GM12875 (cell line): Measurements from ENCODE around the gene PSMD5.
"Not testable (repeated sequence)": the region's sequence is repeated elsewhere in the genome, so short reads cannot be mapped to it uniquely, and the experiment has no call there.

Source experiments
- H3K4me3 ChIP-seq: one replicate; pipeline ENCODE4 v1.5.1; 2011; ENCODE audit warnings: low read depth, low read length, control low read depth
- CTCF ChIP-seq: IDR thresholded peaks from 2 replicates; pipeline ENCODE4 v1.5.1; 2011; ENCODE audit warnings: low read depth, mild to moderate bottlenecking, control low read depth, inconsistent platforms, low read length, moderate library complexity, borderline replicate concordance; ENCODE audit not compliant: insufficient read depth

PSMD5 gene

DNA sequence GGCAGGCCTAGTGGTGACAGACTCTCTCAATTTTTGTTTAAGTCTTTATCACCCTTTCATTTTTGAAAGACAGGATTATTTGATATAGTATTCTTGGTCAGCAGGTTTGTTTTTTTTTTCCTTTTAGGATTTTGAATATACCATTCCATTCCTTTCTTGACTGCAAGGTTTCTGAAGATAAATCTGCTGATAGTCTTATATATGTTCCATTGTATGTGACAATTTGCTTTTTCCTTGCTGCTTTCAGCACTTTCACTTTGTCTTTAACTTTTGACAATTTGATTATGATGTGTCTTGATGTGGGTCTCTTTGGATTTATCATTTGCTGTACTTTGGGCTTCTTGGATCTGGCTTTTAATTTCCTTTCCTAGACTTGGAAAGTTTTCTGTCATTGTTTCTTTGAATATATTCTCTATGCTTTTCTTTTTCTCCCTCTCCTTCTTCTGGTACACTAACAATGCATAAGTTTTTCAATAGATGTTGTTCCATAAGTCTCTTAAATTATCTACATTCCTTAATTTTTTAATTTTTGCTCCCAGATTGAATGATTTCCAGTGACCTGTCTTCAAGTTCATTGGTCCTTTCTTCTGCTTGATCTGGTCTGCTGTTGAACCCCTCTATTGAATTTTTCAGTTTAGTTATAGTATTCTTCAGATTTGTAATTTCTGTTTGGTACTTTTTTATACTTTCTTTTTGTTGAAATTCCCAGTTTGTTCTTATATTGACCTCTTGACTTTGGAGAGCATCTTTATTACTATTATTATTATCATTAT, 34.9 kb downstream of the PSMD5 start:
- no peak overlapping the region for H3K4me3 ChIP-seq
- no peak for TF ChIP-seq CTCF

- H3K4me3 ChIP-seq = not testable (repeated sequence)
Observed at GRCh38 chr9:120804784-120805363, 37.8 kb downstream of the PSMD5 start.

DNA sequence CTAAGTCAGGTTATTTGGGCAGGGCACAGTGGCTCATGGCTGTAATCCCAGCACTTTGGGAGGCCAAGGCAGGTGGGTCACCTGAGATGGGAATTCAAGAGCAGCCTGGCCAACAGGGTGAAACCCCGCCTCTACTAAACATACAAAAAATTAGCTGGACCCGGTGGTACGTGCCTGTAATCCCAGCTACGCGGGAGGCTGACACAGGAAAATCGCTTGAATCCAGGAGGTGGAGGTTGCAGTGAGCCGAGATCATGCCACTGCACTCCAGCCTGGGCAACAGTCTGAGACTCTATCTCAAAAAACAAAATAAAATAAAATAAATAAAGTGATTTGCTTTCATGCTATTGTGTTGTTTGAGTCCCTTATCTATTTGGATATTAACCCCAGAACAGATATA, 41.3 kb downstream of the PSMD5 start:
- no peak for TF ChIP-seq CTCF
- no peak overlapping the region for H3K4me3 ChIP-seq

DNA sequence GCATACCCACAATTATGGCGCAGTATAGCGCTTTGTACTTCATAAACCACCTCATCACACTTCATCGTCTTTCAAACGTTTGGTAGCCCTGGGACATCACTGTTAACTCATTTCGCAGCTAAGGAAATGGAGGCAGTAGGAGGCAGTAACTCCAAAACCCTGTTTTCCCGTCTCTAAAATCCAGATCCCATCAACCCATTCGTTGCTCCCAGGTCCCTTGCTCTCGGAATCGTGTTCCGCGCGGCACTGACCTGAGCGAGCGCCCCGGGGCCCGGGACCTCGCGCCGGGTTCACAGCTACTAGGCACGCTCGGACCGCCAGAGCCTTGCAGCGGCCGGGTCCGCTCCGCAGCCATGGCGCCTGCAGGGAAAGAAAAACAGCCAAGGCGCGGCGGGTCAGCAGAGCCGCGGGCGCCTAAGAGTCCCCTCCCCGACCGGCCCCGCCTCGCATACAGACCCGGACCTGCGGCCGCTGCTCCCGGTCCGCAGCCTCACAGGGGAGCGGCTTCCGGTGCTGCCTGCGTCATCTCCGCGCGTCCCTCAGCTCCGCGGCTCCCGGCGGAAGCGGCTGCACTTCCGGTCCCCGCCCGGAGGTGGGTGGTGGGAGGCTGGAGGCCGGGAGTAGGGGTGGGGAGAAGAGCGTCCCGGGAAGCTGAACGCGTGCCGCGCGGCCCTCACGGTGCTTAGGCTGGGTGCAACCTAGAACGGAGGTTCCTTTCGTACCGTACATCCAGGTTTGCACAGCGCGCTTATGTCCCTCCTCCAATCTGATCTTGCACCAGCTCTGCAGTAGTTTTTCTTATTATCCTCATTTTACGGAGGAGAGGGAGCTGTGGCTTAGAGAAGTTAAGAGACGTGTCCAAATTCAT, 49.6 kb downstream of the PSMD5 start, which contains the start of gene FBXW2:
FBXW2 (minus strand) TSS at position 519 of the 868 bp plus-strand sequence. CDS start 5,158 bp downstream, outside the sequence.
- H3K4me3 ChIP-seq = peak within 1 kb of the TSS; percentile 95
- no peak for TF ChIP-seq CTCF

DNA sequence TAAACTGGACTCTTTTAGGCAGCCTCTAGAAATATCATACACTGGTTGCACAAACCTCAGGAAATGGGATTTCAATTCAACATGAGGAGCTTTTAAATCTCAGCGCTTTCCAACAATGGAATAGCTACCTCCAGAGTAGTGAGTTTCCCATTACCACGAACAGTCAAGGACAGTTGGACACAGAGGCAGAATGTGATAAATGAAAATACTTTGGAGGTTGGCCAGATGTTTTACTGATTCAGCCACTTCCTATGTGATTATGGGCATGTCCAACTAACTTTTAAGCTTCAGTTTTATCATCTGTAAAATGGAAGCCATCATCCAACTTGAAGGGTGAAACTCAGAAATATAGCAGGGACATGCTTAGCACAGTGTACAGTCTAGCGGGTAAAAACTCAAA, 51.6 kb downstream of the PSMD5 start:
- no peak overlapping the region for H3K4me3 ChIP-seq

DNA sequence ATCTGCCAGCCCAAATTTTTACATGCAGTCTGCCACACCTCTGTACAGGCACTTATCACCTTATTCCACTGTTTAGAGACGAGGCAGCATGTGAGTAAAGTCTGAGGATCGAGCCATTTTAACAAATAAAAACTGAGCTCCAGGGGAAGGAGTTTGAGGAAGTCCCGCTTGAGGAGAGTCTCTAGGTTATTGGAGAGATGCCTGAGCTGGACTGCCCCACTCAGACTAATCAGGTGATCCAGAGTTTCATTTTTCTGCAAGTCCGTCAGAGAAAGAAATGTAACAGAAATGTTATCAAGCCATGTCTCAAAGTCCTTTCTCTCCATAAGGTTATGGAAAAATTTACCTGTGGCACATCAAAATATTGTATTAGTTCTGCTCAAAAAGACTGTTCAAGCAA, 54.8 kb downstream of the PSMD5 start:
- no peak overlapping the region for H3K4me3 ChIP-seq
- TF ChIP-seq CTCF = no peak

More for the DNA sequence above, 51.6 kb downstream of the PSMD5 start:
- TF ChIP-seq CTCF = no peak

- H3K4me3 ChIP-seq = no peak overlapping the region
- TF ChIP-seq CTCF = no peak
Observed at GRCh38 chr9:120783602-120784047, 59.1 kb downstream of the PSMD5 start.
